Measurements from ENCODE around the gene RNF157.

DNA sequence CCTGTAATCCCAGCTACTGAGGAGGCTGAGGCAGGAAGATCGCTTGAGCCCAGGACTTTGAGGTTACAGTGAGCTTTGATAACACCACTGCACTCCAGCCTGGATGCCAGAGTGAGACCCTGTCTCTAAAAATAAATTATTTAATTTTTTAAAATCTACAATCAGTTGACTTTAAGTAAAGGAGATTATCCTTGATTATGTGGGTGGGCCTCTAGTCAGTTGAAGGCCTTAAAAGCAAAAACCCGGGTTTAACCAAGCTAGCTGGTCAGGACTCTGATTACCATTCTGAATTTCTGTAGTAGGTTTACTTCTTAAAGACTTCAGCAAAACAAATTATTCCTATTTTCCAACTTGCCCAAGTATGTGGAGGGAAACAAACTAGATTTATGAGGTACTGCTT, 4.4 kb downstream of the RNF157 start:
- TF ChIP-seq CTCF (conservative IDR thresholded peaks at IDR 0.05; ENCODE audit: low read depth, low read length) (no peak), POLR2A (IDR thresholded peaks at IDR 0.05; ENCODE audit: low read depth, low read length) (no peak), RAD21 (IDR thresholded peaks at IDR 0.05; ENCODE audit: low read length) (no peak), MAZ (IDR thresholded peaks at IDR 0.05; ENCODE audit: borderline replicate concordance, low read depth, low read length) (no peak), RCOR1 (IDR thresholded peaks at IDR 0.05; ENCODE audit: insufficient replicate concordance, low read length) (no peak)

Data from IMR-90 (cell line).